HepG2 (cell line): ENCODE measurements around the gene TTC19. TPM values are rescaled to one million over a fixed set of nuclear protein-coding genes. Genes with fewer than 3 reads are reported as not detected.

Source experiments
- ATF4 ChIP-seq, 2 experiments: fragments of 450-650 bp in 1 of 2; sonication (generic) in 1 of 2; formaldehyde crosslinking; IDR thresholded peaks; 2 replicates each; pipeline versions ENCODE4 v1.5.0 to v1.8.0; 2020 to 2022; ENCODE audit warnings: mild to moderate bottlenecking in 1 of 2, missing genetic modification reagents in 1 of 2
- ATRX ChIP-seq: sonication (generic); formaldehyde crosslinking; IDR thresholded peaks from 2 replicates; pipeline ENCODE4 v1.4.0; 2020; ENCODE audit warnings: missing genetic modification reagents, borderline replicate concordance
- FOSL2 ChIP-seq: sonication (generic); formaldehyde crosslinking; IDR thresholded peaks from 2 replicates; pipeline ENCODE4 v1.4.0; 2020; ENCODE audit warnings: missing genetic modification reagents
- FOXP1 ChIP-seq, 2 experiments: fragments of 450-650 bp in 1 of 2; IDR thresholded peaks; 2 replicates each; pipeline ENCODE4 v1.6.1; 2017 to 2018; ENCODE audit warnings: antibody characterized with exemption in 1 of 2
- HDAC1 ChIP-seq: sonication (generic); formaldehyde crosslinking; IDR thresholded peaks from 2 replicates; pipeline ENCODE4 v1.5.1; 2020; ENCODE audit warnings: mild to moderate bottlenecking, missing genetic modification reagents
- LCORL ChIP-seq, 2 experiments: fragments of 450-650 bp in 1 of 2; sonication (generic) in 1 of 2; formaldehyde crosslinking in 1 of 2; IDR thresholded peaks; 2 replicates each; pipeline versions ENCODE4 v1.5.0 to v1.6.1; 2017 to 2020; ENCODE audit warnings: antibody characterized with exemption in 1 of 2, missing genetic modification reagents in 1 of 2
- PLSCR1 ChIP-seq: sonication (generic); formaldehyde crosslinking; IDR thresholded peaks from 2 replicates; pipeline ENCODE4 v1.5.0; 2020; ENCODE audit warnings: missing genetic modification reagents, mild to moderate bottlenecking, borderline replicate concordance
- SCMH1 ChIP-seq: sonication (generic); formaldehyde crosslinking; IDR thresholded peaks from 2 replicates; pipeline ENCODE4 v1.9.0; 2021; ENCODE audit warnings: missing genetic modification reagents, mild to moderate bottlenecking, borderline replicate concordance
- SPEN ChIP-seq: sonication (generic); formaldehyde crosslinking; IDR thresholded peaks from 2 replicates; pipeline ENCODE4 v1.5.1; 2020; ENCODE audit warnings: low read depth, mild to moderate bottlenecking, missing genetic modification reagents
- TRIM24 ChIP-seq: sonication (generic); formaldehyde crosslinking; IDR thresholded peaks from 2 replicates; pipeline ENCODE4 v1.8.0; 2022; ENCODE audit warnings: mild to moderate bottlenecking, missing genetic modification reagents
- ZBTB21 ChIP-seq: sonication (generic); formaldehyde crosslinking; IDR thresholded peaks from 2 replicates; pipeline ENCODE4 v1.4.0; 2020; ENCODE audit warnings: missing genetic modification reagents
- ZBTB37 ChIP-seq: sonication (generic); formaldehyde crosslinking; IDR thresholded peaks from 2 replicates; pipeline ENCODE4 v1.4.0; 2020; ENCODE audit warnings: mild to moderate bottlenecking, missing genetic modification reagents
- ZFYVE20 ChIP-seq: sonication (generic); formaldehyde crosslinking; IDR thresholded peaks from 2 replicates; pipeline ENCODE4 v1.8.0; 2023; ENCODE audit warnings: low read depth, mild to moderate bottlenecking, moderate library complexity, missing genetic modification reagents, borderline replicate concordance
- ZNF343 ChIP-seq: sonication (generic); formaldehyde crosslinking; IDR thresholded peaks from 2 replicates; pipeline ENCODE4 v1.4.0; 2020; ENCODE audit warnings: mild to moderate bottlenecking, missing genetic modification reagents
- ZNF484 ChIP-seq: sonication (generic); formaldehyde crosslinking; IDR thresholded peaks from 2 replicates; pipeline ENCODE4 v1.5.1; 2020; ENCODE audit warnings: mild to moderate bottlenecking, low read depth, missing genetic modification reagents, borderline replicate concordance
- polyA plus RNA-seq, 8 experiments: library from polyadenylated mRNA; depleted of rRNA in 3 of 8; stranded (reverse) in 7 of 8; unstranded in 1 of 8; fragments of >200 nt; fragmentation: Illumina TruSeq in 4 of 8; extraction: Trizol in 4 of 8; gene quantifications; 2 replicates each; pipeline versions ENCODE4 v1.2.1 to v1.2.3, GENCODE V29; 2011 to 2016; ENCODE audit warnings: low read depth in 4 of 8, missing spikeins in 1 of 8, mixed read lengths in 1 of 8; ENCODE audit not compliant: insufficient read depth in 1 of 8
- total RNA-seq, 5 experiments: library from RNA; depleted of rRNA; stranded (reverse); fragments of >200 nt; fragmentation: Illumina TruSeq; extraction: Trizol; gene quantifications; 2 replicates each; pipeline ENCODE4 v1.2.3, GENCODE V29; 2016; ENCODE audit warnings: low read depth in 1 of 5
- TF ChIP-seq, protein P1 (sequence below): IDR thresholded peaks from 2 replicates; pipeline ENCODE4 v1.6.1; 2016; ENCODE audit warnings: low read depth, missing genetic modification reagents, missing compliant biosample characterization
- TF ChIP-seq, protein P2 (sequence below): IDR thresholded peaks from 2 replicates; pipeline ENCODE4 v1.6.1; 2016; ENCODE audit warnings: control low read depth
- TF ChIP-seq, protein P3 (sequence below): sonication (generic); formaldehyde crosslinking; IDR thresholded peaks from 2 replicates; pipeline ENCODE4 v1.8.1; 2023; ENCODE audit warnings: mild to moderate bottlenecking, moderate library complexity, missing genetic modification reagents

TTC19 gene
- total and polyA plus RNA-seq, 2 of the 13 experiments (the other 11 are each of a cell fraction or from before 2014, with no cell fraction given): 4.4 to 24.3 TPM

DNA sequence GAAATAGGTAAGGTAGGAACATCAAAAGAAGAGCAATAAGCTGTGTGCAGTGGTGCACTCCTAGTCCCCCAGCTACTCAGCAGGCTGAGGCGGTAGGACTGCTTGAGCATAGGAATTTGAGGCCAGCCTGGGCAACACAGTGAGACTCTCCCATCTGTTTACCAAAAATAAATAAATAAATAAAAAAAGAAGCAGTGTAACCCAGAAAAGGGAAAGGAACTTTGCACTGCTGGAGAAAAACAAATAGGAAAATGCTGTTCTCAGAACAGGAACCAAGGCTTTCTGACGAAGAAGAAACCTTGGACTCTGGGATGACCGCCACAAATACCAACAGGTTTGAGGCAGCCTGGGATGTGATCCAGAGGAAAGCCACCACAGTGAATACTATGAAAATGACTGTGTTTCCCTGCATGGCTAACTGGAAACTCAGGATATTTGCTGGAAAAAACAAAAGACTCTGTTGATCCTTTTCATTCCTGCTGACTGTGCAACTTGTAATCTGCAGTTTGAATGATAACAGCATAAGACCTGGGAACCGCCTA lies 41.2 kb downstream of the TTC19 start (continued):
- TF ChIP-seq, protein P1, sequence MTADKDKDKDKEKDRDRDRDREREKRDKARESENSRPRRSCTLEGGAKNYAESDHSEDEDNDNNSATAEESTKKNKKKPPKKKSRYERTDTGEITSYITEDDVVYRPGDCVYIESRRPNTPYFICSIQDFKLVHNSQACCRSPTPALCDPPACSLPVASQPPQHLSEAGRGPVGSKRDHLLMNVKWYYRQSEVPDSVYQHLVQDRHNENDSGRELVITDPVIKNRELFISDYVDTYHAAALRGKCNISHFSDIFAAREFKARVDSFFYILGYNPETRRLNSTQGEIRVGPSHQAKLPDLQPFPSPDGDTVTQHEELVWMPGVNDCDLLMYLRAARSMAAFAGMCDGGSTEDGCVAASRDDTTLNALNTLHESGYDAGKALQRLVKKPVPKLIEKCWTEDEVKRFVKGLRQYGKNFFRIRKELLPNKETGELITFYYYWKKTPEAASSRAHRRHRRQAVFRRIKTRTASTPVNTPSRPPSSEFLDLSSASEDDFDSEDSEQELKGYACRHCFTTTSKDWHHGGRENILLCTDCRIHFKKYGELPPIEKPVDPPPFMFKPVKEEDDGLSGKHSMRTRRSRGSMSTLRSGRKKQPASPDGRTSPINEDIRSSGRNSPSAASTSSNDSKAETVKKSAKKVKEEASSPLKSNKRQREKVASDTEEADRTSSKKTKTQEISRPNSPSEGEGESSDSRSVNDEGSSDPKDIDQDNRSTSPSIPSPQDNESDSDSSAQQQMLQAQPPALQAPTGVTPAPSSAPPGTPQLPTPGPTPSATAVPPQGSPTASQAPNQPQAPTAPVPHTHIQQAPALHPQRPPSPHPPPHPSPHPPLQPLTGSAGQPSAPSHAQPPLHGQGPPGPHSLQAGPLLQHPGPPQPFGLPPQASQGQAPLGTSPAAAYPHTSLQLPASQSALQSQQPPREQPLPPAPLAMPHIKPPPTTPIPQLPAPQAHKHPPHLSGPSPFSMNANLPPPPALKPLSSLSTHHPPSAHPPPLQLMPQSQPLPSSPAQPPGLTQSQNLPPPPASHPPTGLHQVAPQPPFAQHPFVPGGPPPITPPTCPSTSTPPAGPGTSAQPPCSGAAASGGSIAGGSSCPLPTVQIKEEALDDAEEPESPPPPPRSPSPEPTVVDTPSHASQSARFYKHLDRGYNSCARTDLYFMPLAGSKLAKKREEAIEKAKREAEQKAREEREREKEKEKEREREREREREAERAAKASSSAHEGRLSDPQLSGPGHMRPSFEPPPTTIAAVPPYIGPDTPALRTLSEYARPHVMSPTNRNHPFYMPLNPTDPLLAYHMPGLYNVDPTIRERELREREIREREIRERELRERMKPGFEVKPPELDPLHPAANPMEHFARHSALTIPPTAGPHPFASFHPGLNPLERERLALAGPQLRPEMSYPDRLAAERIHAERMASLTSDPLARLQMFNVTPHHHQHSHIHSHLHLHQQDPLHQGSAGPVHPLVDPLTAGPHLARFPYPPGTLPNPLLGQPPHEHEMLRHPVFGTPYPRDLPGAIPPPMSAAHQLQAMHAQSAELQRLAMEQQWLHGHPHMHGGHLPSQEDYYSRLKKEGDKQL (CRISPR knock-in tag): 0 out of 2 replicates have a peak, but pooled peaks have one; percentile 42
- TF ChIP-seq FOSL2 (CRISPR knock-in tag): peak; percentile 60
- peak; percentile 92 for TF ChIP-seq FOXP1 (IDR thresholded peaks at IDR 0.05)
- TF ChIP-seq FOXP1 (CRISPR knock-in tag; IDR thresholded peaks at IDR 0.05): peak; percentile 98
- no peak for TF ChIP-seq TRIM24 (CRISPR knock-in tag)
- TF ChIP-seq, protein P2, sequence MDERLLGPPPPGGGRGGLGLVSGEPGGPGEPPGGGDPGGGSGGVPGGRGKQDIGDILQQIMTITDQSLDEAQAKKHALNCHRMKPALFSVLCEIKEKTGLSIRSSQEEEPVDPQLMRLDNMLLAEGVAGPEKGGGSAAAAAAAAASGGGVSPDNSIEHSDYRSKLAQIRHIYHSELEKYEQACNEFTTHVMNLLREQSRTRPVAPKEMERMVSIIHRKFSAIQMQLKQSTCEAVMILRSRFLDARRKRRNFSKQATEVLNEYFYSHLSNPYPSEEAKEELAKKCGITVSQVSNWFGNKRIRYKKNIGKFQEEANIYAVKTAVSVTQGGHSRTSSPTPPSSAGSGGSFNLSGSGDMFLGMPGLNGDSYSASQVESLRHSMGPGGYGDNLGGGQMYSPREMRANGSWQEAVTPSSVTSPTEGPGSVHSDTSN (CRISPR knock-in tag): no peak
- TF ChIP-seq SCMH1 (CRISPR knock-in tag): no peak
- TF ChIP-seq, protein P3, sequence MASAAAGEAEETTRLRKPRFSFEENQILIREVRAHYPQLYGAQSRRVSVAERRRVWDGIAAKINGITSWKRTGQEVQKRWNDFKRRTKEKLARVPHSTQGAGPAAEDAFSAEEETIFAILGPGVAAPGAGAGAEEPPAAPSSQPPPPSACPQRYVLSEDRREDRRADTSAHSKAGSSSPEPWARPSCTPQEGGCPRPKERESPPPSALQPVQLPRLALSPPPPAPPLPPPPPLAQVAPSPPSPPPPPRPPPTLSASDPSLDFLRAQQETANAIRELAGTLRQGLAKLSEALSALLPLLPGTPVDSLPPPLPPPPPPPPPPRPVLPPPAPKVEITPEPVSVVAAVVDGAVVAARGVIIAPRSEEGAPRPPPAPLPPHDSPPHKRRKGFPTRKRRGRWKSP (CRISPR knock-in tag): no peak
- no peak for TF ChIP-seq ZNF343 (CRISPR knock-in tag)
- 0 out of 2 replicates have a peak, but pooled peaks have one; percentile 44 for TF ChIP-seq ZBTB37 (CRISPR knock-in tag)
- TF ChIP-seq ZFYVE20 (CRISPR knock-in tag): no peak
- TF ChIP-seq ATRX (CRISPR knock-in tag): no peak
- peak in 1 of 2 experiments; percentile 39; a peak in 1 of 4 replicates for TF ChIP-seq ATF4 (CRISPR knock-in tag; IDR thresholded peaks at IDR 0.05)
- no peak for TF ChIP-seq LCORL (IDR thresholded peaks at IDR 0.05)
- peak; percentile 78 for TF ChIP-seq LCORL (CRISPR knock-in tag; IDR thresholded peaks at IDR 0.05)
- TF ChIP-seq HDAC1 (CRISPR knock-in tag): peak; percentile 28; the same call in 1 of the 2 replicates
- TF ChIP-seq ZNF484: no peak
- TF ChIP-seq PLSCR1 (CRISPR knock-in tag): no peak
- TF ChIP-seq SPEN: no peak
- TF ChIP-seq ZBTB21 (CRISPR knock-in tag): no peak
